Fibroblast of pulmonary artery (primary cell): ENCODE results near the gene TP53AIP1.

Experiments used
- DNase-seq: peaks from one replicate; pipeline ENCODE4 v3.0.0-alpha.2; 2010; ENCODE audit warnings: low read depth
- H3K4me3 ChIP-seq: replicated peaks from 2 replicates; pipeline ENCODE4 v1.5.1; 2011; ENCODE audit warnings: low read depth, mild to moderate bottlenecking, control low read depth, low read length, moderate library complexity
- CTCF ChIP-seq: IDR thresholded peaks from 2 replicates; pipeline ENCODE4 v1.5.1; 2011; ENCODE audit warnings: mild to moderate bottlenecking, control low read depth, low read length, inconsistent platforms; ENCODE audit errors: missing control alignments

TP53AIP1 gene

GRCh38 chr11:128891913-128892398 is 50.7 kb downstream of the TP53AIP1 start:
- no peak for TF ChIP-seq CTCF

GRCh38 chr11:128890543-128891368 is 51.9 kb downstream of the TP53AIP1 start, which contains the start of gene KCNJ5:
TSS of gene KCNJ5 (plus strand) at chr11:128891356. CDS start at chr11:128911274, 19,918 bp downstream.
- peak; percentile 16 for DNase-seq
- H3K4me3 ChIP-seq, result peak within 1 kb of the TSS; percentile 47

More at GRCh38 chr11:128891913-128892398, 50.7 kb downstream of the TP53AIP1 start:
- no peak for DNase-seq
- no peak overlapping the region for H3K4me3 ChIP-seq

GRCh38 chr11:128890216-128890542 is 52.5 kb downstream of the TP53AIP1 start:
- peak overlapping the region; percentile 47 for H3K4me3 ChIP-seq
- no peak for TF ChIP-seq CTCF
- DNase-seq, result no peak

More at GRCh38 chr11:128890543-128891368, 51.9 kb downstream of the TP53AIP1 start, which contains the start of gene KCNJ5:
- TF ChIP-seq CTCF, result no peak

- no peak for TF ChIP-seq CTCF
- H3K4me3 ChIP-seq, result no peak overlapping the region
- DNase-seq, result no peak
These were observed 52.9 kb downstream of the TP53AIP1 start for GRCh38 chr11:128889657-128890213.

GRCh38 chr11:128888034-128888985 is 54.4 kb downstream of the TP53AIP1 start:
- TF ChIP-seq CTCF, result no peak
- DNase-seq, result no peak
- H3K4me3 ChIP-seq, result no peak overlapping the region

GRCh38 chr11:128886406-128887124 is 56.1 kb downstream of the TP53AIP1 start:
- TF ChIP-seq CTCF, result peak; percentile 9
- DNase-seq, result no peak
- H3K4me3 ChIP-seq, result no peak overlapping the region
